ENCODE data around the gene MAFG.

DNA sequence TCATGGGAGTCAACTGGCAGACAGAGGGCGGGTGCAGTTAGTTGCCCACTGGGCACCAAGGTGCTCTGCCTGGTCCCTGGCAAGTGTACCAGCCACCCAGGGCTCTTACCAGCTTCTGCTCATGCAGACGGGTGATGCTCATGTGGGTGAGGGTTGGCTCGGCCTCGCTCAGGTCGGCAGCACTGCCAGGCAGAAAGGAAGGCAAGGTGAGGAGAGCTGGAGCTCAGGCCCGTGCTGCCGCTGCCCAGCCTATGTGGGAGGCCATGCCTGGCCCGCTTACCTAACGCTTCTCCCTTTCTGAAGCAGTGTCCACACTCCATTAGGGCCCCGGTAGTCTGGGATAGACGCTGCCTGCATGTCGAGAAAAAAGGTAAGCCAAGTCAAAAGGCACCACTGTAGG, 12.2 kb downstream of the MAFG start:
- no peak for TF ChIP-seq POLR2AphosphoS5 (IDR thresholded peaks at IDR 0.05; ENCODE audit: low read depth, low read length)
- TF ChIP-seq POLR2A (IDR thresholded peaks at IDR 0.05; ENCODE audit: low read depth, low read length): no peak
- TF ChIP-seq TAF1 (IDR thresholded peaks at IDR 0.05; ENCODE audit: low read depth, low read length): no peak
- TF ChIP-seq SPI1 (IDR thresholded peaks at IDR 0.05; ENCODE audit: low read depth, low read length): no peak

Measured in GM12891 (cell line).